Measurements from ENCODE around the gene MCTP1.

DNA sequence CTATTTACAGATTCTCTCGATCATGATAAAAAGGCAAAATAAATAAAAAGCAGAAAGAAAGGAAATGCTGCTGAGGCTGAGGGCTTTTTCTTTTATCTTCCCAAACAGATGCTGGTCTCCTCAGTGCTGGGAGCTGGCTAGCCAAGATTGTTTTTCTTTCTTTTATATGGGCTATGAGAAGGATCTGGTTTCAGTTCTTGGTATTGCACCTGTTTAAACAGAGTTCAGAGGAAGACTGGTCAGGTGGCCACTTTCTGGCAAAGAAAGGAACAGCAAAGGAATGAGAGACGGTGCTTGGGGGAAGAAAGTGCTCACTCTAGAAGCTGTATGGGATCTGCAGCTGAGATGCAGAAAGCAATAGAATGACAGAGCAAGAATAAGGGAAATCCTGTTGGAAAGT, 577.5 kb downstream of the MCTP1 start:
- TF ChIP-seq, protein P1, sequence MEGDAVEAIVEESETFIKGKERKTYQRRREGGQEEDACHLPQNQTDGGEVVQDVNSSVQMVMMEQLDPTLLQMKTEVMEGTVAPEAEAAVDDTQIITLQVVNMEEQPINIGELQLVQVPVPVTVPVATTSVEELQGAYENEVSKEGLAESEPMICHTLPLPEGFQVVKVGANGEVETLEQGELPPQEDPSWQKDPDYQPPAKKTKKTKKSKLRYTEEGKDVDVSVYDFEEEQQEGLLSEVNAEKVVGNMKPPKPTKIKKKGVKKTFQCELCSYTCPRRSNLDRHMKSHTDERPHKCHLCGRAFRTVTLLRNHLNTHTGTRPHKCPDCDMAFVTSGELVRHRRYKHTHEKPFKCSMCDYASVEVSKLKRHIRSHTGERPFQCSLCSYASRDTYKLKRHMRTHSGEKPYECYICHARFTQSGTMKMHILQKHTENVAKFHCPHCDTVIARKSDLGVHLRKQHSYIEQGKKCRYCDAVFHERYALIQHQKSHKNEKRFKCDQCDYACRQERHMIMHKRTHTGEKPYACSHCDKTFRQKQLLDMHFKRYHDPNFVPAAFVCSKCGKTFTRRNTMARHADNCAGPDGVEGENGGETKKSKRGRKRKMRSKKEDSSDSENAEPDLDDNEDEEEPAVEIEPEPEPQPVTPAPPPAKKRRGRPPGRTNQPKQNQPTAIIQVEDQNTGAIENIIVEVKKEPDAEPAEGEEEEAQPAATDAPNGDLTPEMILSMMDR (conservative IDR thresholded peaks at IDR 0.05; ENCODE audit: low read depth, low read length), result no peak
- TF ChIP-seq EZH2 (IDR thresholded peaks at IDR 0.05; ENCODE audit: low read length, unreplicated experiment), result no peak
- no peak for TF ChIP-seq EZH2phosphoT487 (IDR thresholded peaks at IDR 0.05; ENCODE audit: borderline replicate concordance, low read length)
